ENCODE measurements around the gene OPTC. TPM values are rescaled to one million over a fixed set of nuclear protein-coding genes. Genes with fewer than 3 reads are reported as not detected.
A peak's percentile ranks its signal among the peaks of the same experiment; 100 is the strongest.
"Not testable (repeated sequence)": the region's sequence is repeated elsewhere in the genome, so short reads cannot be mapped to it uniquely, and the experiment has no call there.

OPTC gene
- polyA plus RNA-seq, 1 donor: not detected

GRCh38 chr1:203492748-203493130, 1.2 kb upstream of the OPTC start:
- no peak for DNase-seq

DNA sequence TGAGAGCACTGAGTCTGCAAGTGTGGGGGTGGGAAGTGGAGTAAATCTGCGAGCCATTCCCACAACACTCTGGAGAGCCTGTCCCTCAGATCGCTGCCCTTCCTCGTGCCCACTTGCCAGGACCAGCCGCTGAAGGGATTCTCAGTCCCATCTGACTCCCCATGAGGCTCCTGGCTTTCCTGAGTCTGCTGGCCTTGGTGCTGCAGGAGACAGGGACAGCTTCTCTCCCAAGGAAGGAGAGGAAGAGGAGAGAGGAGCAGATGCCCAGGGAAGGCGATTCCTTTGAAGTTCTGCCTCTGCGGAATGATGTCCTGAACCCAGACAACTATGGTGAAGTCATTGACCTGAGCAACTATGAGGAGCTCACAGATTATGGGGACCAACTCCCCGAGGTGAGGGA, 1.9 kb downstream of the OPTC start:
- no peak for DNase-seq

GRCh38 chr1:203497269-203497777, 3.4 kb downstream of the OPTC start:
- no peak for DNase-seq

- no peak for DNase-seq
Measured at GRCh38 chr1:203499643-203500278, 5.8 kb downstream of the OPTC start.

DNA sequence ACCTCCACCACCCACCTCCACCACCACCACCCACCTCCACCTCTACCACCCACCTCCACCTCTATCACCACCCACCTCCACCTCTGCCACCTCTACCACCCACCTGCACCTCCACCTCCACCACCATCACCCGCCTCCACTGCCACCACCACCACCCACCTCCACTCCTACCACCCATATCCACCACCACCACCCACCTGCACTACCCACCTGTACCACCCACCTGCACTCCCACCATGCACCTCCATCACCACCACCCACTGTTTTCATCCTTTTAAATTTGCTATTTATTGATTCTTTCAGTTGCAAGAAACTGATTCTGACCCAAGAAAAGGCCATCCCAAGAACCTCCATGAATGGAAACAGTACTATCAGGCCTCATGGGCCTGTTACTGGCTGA, 6.3 kb downstream of the OPTC start:
- DNase-seq: no peak

GRCh38 chr1:203503836-203504235, 9.9 kb downstream of the OPTC start:
- no peak for DNase-seq

DNA sequence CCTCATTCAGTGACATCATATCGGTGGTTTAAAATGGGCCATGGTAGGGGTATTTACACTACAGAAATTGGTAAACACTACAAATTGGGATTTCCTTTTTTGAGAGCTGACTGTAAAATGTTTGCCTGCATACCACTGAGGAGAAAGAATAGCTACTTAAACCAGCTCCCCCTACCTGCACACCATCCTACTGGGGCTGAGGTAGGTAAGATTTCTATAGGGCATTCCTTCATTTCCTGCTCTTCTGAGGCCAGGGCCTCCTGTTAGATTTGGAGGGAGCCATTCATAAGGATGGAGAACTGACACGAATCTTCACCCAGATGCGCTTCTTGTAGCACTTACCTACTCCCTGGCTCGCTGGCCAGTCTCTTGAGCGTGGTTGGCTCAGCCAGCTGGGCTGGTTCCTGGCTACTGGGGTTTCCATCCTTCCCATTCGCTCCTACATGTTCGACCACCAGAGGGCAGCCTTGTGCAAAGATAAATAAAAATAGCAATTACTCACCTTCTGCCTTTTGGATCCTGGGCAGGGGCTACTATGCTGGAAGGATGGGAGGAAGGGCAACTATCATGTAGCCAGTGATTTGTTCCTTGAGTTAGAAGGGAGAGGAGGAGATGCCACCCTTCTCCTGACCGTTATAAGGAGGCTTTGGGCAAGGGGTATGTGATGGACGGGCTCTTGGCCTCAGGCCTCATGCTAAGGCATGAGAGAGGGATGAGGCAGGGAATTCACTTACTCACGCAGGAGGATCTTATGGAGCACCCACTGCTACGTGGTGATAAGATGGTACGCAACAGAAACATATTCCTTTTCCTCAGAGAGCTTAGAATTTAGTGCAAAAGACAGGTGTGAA, 10.7 kb downstream of the OPTC start:
- peak; percentile 83 for DNase-seq

- DNase-seq: no peak
Measured at GRCh38 chr1:203505526-203506204, 11.7 kb downstream of the OPTC start.

GRCh38 chr1:203506858-203507626, 13.1 kb downstream of the OPTC start:
- no peak for DNase-seq

DNA sequence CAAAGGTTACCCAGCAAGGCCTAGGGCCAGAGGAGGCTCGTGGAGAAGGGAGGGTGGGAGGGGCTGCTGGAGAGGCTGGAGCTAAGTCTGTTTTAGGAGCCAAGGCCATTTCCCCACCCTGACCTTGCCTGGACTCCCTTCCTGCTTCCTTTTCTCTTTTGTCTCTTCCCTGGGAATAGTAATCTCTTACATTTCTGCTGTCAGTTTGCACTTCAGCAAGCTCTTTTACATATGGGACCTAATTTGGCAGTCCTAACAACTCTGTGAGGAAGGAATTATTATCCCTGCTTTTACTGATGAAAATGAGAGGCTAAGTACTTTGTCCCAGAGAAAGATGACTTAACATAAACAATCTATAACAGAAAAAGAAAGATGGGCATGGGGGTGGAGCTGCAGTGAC, 13.8 kb downstream of the OPTC start:
- DNase-seq: no peak

GRCh38 chr1:203508463-203509073, 14.6 kb downstream of the OPTC start:
- no peak for DNase-seq

DNA sequence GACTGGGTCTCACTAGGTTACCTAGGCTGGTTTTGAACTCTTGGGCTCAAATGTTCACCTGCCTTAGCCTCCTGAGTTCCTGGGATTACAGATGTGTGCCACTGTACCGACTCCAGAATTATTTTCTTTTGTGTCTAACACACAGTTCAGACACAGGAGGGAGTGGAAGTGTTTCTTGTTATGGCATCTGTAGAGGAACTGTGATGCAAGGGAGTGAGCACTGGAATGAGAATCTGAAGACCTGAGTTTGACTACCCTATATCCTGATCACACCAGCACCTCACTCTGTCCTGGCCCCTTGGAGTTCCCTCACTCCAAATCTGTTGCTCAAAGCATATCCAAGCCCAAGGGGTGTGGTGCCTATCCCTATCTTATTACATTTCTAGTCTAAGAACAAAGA, 15.2 kb downstream of the OPTC start:
- no peak for DNase-seq

- DNase-seq: no peak
Measured at GRCh38 chr1:203511513-203511912, 17.6 kb downstream of the OPTC start.

DNA sequence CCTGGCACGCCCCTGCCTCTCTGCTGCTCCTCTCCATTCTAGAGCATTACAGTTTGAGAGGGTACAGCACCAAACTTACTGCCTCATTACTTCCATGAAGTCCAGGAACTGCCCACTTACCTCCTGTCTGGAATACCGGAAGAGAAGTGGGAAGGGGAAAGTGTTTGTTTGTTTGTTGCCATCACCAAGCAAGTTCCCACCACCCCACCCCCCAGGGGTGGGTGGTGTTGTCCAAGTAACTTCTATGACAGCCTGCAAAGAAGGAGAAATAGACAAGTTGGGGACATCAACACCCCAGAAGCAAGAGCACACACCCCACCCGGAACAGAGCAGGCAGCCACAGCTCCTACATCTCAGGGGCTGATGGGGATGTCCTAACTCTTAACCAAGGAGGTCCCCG, 18.0 kb downstream of the OPTC start:
- no peak for DNase-seq

GRCh38 chr1:203512517-203512847, 18.5 kb downstream of the OPTC start:
- DNase-seq: no peak

GRCh38 chr1:203512848-203513584, 19.1 kb downstream of the OPTC start:
- DNase-seq: no peak

DNA sequence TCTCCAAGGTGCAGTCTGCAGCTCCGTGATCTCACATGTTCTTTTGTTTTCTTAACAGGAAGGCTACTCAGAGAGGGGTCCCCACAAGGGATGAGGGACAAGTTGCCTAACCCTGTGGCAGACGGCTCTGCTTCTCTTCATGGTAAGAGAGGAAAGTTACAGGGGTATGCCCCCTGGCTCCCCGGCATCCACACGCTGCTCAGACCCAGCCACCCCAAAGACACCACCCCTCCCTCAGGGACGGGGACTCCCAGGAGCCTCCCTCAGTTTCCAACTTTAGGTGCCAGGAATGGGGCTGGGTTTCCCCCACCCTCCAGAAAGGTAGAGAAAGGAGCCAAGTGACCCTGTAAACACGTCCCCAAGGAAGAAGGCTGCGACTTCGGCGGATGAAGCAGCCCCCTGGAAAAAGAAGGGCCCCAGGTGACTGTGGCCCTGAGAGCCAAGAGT, 19.7 kb downstream of the OPTC start:
- no peak for DNase-seq

- no peak for DNase-seq
Measured at GRCh38 chr1:203516184-203516583, 22.2 kb downstream of the OPTC start.

GRCh38 chr1:203516906-203517305, 23.0 kb downstream of the OPTC start:
- no peak for DNase-seq

GRCh38 chr1:203517426-203518110, 23.6 kb downstream of the OPTC start:
- no peak for DNase-seq

DNA sequence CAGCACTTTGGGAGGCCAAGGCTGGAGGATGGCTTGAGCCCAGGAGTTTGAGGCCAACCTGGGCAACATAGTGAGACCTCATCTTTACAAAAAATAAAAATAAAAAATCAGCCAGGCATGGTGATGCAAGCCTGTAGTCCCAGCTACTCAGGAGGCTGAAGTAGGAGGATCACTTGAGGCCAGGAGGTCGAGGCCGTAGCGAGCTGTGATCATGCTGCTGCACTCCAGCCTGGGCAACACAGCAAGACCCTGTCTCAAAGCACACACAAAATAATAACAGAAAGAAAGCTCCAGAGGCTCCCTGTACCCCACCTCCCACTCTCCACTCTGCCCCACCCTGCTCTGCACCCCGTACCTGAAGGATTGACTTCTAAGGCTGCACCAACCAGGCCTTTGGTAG, 24.2 kb downstream of the OPTC start:
- DNase-seq: not testable (repeated sequence)
